GM12872 (cell line): ENCODE results near the gene TSPAN9.

Source experiments
- CTCF ChIP-seq: IDR thresholded peaks from 3 replicates; pipeline ENCODE4 v1.5.1; 2011; ENCODE audit warnings: low read depth, mild to moderate bottlenecking, low read length, moderate library complexity; ENCODE audit not compliant: insufficient read depth

The TSPAN9 gene

DNA sequence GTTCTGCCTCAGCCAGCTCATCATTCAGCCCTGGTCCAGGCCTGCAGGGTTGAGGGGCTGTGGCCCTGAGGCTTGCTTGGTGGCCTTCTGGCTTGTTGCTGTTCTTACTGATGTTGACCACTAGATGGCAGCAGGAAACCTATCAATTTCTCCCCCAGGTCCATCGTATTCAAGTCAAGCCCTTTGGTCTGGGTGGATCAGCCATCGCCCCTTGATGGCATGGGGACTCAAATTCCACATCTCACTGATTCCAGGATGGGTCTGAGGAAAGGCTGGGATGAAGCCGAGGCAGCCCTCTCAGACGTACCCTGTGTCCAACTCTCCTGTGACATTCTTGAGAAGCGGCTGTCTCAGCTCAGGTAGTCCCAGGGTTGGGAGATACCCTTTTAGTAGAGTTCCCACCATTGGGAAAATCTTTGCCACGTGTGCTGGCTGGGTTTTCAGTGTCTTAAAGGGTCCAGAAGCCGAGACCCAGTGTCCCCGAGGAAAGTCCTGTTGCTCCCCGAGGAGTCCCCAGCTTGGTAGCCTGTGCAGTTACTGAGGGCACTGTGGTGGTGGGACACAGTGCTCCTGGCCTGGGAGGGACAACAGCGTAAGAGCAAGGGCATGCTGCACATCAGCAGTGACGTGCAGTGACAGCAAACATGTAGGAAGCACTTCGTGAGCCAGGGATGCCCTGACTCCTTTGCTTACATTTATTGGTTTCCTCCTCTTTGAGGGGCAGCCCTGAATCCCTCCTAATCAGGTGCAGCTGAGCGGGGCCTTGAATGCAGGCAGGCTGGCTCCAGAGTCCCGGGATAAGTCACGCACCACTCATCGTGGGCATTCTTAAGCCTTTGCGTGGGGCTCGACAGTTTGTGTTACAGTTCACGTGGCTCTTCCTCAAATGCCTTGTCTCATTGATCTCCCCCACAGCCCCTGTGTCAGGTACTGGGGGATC, 58.6 kb downstream of the TSPAN9 start:
- TF ChIP-seq CTCF: peak; percentile 88

DNA sequence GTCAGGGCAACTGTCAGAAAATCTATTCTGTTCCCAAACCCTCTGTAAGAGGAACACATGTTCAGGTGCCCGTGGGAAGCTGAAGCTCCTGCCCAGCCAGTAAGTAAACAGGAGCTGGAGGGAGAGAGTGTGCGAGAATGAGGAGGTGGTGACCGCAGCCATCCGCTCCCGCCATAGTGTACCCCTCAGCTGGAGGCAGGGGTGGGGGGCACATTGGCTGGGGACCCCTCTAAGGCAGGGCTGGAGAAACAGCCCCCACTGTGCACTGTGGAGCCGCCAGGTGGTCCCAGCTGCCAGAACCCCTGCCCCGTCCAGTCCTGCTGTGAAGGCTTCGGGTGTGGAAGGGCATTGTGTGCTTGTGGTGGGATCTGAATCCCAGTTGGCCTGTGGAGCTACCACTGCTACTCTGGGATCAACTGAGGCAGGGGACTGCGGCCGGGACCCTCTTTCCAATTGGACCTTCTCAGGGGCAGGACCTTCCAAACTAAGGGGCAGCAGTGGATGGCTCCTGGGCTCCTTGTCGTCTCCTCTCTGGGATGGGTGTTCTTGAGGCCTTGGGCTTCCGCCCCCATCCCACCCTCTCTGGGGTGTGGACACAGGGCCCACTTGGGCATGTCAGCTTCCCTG, 59.6 kb downstream of the TSPAN9 start:
- TF ChIP-seq CTCF: no peak

DNA sequence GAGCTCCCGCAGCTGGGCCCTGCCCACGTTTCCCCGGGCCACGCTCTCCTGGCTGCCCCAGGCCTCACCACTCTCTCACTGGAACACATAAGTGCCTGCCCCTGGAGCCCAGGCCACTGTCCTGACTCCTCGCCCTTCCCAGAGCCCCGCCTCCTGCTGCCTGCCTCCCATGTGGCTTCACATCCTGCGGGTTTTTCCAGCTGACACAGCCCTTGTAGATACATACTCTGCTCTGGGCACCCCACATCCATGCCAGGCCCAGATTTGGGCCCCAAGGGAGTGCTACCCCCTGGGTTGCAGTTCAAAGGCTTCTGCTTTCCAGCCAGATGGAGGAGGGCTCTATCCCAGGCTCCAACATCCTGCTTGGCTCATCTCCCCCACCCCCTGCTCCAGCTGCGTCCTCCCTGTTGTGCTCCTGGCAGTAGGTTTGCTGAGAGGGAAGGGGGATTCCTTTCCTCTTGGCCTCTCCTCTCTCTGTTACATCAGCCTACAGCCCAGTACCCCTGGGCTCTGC, 60.1 kb downstream of the TSPAN9 start:
- no peak for TF ChIP-seq CTCF

- no peak for TF ChIP-seq CTCF
Observed at GRCh38 chr12:3137814-3138445, 60.8 kb downstream of the TSPAN9 start.

DNA sequence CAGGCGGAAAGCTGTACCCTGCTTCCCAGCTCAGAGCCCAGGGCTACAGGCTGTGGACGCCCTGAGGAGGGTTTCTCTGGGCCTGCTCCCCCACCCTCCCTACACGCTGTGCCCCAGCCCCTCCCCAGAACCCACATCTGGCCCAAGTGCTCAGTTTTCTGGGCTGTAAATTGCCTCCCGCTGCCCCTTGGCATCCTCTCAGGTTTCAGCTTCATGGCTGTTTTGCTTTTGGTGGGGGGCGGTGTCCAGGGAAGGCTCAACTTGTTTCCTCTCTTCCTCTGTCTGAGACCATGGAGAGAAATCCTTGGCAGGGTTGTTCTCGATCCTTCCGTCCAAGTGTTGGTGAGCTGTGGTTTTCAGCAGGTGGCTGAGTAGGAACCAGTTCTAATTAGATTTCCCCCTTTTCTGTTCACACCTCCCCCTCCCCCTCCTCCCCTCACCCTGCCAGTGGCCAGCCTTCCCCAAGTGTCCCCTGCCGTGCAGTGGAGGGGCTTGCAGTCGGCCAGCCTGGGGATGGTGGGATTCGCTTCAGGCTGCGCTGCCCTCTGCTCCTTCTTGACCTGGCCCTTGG, 61.8 kb downstream of the TSPAN9 start:
- TF ChIP-seq CTCF: no peak

DNA sequence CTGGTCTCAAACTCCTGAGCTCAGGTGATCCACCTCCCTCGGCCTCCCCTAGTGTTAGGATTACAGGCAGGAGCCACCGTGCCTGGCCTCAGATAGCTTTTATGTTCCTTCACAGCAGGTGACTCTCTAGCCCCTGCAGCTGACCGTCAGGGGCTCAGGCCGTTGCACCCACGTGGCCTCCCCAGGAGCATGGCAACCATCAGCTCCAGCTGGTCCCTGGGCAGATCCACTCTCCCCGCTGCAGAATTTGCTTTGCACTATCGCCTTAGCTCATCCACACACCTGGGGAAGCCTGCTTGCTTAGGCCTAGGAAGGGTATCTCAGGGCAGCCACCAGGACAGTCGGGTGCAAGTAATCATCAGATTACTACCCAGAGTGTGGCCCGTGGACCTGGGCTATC, 62.6 kb downstream of the TSPAN9 start:
- TF ChIP-seq CTCF: no peak

GRCh38 chr12:3140284-3140683, 63.1 kb downstream of the TSPAN9 start:
- no peak for TF ChIP-seq CTCF
